ENCODE results near the gene TPP2.

The TPP2 gene

DNA sequence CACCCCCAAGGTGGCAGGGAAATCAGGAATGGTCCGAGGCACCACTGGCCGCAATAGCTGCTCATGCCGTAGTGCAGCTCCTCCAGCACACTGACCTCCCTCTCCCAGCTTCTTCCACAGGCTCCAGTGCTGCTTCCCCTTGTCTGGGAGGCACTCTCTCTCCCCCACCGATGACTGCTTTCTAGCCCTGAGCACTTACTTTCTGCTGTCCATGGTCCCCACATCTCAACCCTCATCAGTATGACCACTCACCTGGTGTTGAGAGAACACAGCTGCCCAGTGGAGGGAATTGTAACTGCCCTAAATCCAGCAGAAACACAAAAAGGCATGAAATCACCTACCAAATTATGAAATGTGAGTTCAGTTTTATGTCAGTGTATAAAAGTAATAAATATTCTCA is 28.9 kb upstream of the TPP2 start:
- Mint-ChIP-seq H3K4me3 (no peak overlapping the region), H3K27ac (no peak overlapping the region), H3K9me3 (no peaks in the 10 kb centered on the region), H3K27me3 (ENCODE audit: low read depth, poor library complexity) (peaks cover 19% of the 10 kb centered on the region), H3K4me1 (no peaks in the 10 kb centered on the region), H3K36me3 (ENCODE audit: low read depth) (no peaks in the 10 kb centered on the region)
- no peak for DNase-seq
- TF ChIP-seq, protein P1, sequence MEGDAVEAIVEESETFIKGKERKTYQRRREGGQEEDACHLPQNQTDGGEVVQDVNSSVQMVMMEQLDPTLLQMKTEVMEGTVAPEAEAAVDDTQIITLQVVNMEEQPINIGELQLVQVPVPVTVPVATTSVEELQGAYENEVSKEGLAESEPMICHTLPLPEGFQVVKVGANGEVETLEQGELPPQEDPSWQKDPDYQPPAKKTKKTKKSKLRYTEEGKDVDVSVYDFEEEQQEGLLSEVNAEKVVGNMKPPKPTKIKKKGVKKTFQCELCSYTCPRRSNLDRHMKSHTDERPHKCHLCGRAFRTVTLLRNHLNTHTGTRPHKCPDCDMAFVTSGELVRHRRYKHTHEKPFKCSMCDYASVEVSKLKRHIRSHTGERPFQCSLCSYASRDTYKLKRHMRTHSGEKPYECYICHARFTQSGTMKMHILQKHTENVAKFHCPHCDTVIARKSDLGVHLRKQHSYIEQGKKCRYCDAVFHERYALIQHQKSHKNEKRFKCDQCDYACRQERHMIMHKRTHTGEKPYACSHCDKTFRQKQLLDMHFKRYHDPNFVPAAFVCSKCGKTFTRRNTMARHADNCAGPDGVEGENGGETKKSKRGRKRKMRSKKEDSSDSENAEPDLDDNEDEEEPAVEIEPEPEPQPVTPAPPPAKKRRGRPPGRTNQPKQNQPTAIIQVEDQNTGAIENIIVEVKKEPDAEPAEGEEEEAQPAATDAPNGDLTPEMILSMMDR (IDR thresholded peaks at IDR 0.05): no peak

DNA sequence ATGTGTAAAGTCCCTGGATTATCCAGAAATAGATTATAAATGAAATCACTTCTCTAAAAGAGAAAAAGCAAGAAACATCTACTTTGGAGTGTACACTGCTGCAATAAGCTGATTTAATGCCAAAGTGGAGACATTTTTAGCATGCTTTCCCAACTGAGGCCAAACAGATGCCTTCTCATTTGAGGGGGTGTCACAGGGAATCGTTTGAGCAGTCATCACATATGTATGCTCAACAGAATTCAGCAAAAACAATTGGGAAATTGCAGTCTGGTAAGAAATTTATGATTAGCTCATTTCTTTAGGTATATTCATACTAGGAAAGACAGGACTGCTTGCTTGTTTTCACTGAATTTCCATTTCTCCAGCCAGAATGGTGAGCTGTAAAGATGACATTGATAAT is 27.3 kb upstream of the TPP2 start:
- DNase-seq: no peak
- H3K27me3 Mint-ChIP-seq (ENCODE audit: low read depth, poor library complexity): peaks cover 17% of the 10 kb centered on the region
- TF ChIP-seq, protein P1 (IDR thresholded peaks at IDR 0.05): no peak

DNA sequence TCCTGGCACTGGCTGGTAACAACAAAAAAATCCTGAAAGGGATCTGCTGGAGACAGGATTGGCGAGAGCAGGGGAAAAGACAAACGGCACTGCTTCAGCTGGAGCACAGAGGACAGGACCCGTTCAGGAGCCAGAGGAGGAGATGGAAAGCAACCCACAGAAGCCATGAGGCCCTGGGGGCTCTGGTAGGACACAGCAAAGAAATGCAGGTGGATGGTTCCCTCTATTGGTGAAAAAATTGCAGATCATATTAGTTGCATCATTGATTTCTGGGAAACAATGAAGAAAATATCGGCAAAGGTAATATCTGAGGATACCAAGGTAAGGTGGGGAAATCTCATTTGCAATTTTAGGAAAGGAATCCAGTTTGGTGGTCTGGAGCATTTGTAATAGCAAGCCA is 25.7 kb upstream of the TPP2 start:
- DNase-seq: no peak
- no peaks in the 10 kb centered on the region for H3K36me3 Mint-ChIP-seq (ENCODE audit: low read depth)
- H3K27me3 Mint-ChIP-seq (ENCODE audit: low read depth, poor library complexity): peaks cover 16% of the 10 kb centered on the region
- H3K4me1 Mint-ChIP-seq: no peaks in the 10 kb centered on the region
- TF ChIP-seq, protein P1 (IDR thresholded peaks at IDR 0.05): no peak
- no peaks in the 10 kb centered on the region for H3K9me3 Mint-ChIP-seq
- no peak overlapping the region for H3K4me3 Mint-ChIP-seq
- H3K27ac Mint-ChIP-seq: no peak overlapping the region

More for the DNA sequence above, 27.3 kb upstream of the TPP2 start:
- no peaks in the 10 kb centered on the region for H3K4me1 Mint-ChIP-seq
- no peaks in the 10 kb centered on the region for H3K9me3 Mint-ChIP-seq
- H3K36me3 Mint-ChIP-seq (ENCODE audit: low read depth): no peaks in the 10 kb centered on the region
- H3K4me3 Mint-ChIP-seq: no peak overlapping the region
- H3K27ac Mint-ChIP-seq: no peak overlapping the region

DNA sequence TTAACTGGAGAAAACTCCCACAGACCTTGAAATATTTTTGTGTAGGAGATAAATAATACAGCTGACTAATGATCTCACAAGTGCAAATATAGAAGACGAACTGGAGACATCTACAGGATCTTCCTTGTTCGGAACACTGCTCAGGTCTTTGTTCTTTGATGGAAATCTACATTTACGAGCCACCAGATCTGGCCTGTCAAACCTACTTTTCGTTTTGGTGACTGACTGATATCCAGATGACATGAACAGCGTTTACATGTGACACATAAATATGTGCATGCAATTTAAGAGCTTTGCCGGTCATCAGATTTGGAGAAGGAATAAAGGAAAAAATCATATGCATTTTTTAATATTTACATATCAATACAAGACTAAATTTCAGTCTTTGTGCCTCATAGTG is 24.5 kb upstream of the TPP2 start:
- Mint-ChIP-seq H3K36me3 (ENCODE audit: low read depth) (no peaks in the 10 kb centered on the region), H3K27me3 (ENCODE audit: low read depth, poor library complexity) (peaks cover 11% of the 10 kb centered on the region), H3K4me3 (no peak overlapping the region), H3K27ac (no peak overlapping the region), H3K9me3 (no peaks in the 10 kb centered on the region), H3K4me1 (no peaks in the 10 kb centered on the region)
- TF ChIP-seq, protein P1 (IDR thresholded peaks at IDR 0.05): no peak
- no peak for DNase-seq

DNA sequence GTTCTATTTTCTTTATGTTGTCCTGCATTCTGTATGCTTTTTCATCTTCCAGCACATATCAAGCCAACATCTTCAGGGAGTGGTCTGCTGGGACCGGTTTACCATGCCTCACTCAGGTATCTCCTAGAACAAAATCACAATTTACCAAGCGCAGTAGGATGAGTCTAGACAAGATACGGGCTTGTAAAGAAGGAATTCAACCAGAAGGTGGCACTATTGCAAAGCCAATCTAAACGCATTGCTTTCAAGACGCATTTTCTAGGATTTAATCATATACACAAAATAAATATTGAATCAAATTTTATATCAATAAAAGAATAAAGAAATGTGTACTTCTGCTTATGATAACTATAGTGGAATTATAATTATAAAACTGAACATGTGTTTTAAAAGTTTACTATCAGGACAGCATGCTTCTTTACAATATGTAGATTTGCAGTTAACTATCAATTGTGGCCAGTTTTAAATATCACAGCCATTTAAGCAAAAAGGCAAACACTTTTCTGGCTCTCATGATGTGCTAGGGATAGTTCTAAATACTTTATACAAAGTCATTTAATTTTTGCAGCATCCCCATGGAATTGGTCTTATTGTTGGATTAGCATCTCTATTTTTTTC is 16.1 kb upstream of the TPP2 start:
- Mint-ChIP-seq H3K9me3 (no peaks in the 10 kb centered on the region), H3K36me3 (ENCODE audit: low read depth) (no peaks in the 10 kb centered on the region), H3K27me3 (ENCODE audit: low read depth, poor library complexity) (peaks cover 10% of the 10 kb centered on the region), H3K4me1 (peaks cover 21% of the 10 kb centered on the region), H3K4me3 (no peak overlapping the region), H3K27ac (no peak overlapping the region)
- peak; percentile 23 for DNase-seq
- TF ChIP-seq, protein P1 (IDR thresholded peaks at IDR 0.05): peak; percentile 83

DNA sequence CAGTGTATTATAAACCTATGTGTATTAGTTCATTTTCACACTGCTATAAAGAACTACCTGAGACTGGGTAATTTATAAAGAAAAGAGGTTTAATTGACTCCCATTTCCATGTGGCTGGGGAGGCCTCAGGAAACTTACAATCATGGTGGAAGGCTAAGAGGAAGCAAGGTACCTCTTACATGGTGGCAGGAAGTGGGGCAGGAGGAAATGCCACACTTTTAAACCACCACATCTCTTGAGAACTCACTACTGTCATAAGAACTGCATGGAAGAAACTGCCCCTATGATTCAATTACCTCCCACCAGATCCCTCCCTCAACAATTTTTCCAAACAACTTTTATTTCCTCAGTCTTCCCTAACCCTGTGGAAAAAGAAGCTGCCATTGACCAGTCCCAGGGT is 14.5 kb upstream of the TPP2 start:
- H3K27me3 Mint-ChIP-seq (ENCODE audit: low read depth, poor library complexity): peaks cover 10% of the 10 kb centered on the region
- H3K4me1 Mint-ChIP-seq: peaks cover 21% of the 10 kb centered on the region
- no peak overlapping the region for H3K27ac Mint-ChIP-seq
- no peaks in the 10 kb centered on the region for H3K36me3 Mint-ChIP-seq (ENCODE audit: low read depth)
- DNase-seq: no peak
- H3K9me3 Mint-ChIP-seq: no peaks in the 10 kb centered on the region
- TF ChIP-seq, protein P1 (IDR thresholded peaks at IDR 0.05): no peak
- no peak overlapping the region for H3K4me3 Mint-ChIP-seq
